ENCODE results near the gene MRPL38. TPM values are rescaled to one million over a fixed set of nuclear protein-coding genes. Genes with fewer than 3 reads are reported as not detected.
"Not testable (repeated sequence)": the region's sequence is repeated elsewhere in the genome, so short reads cannot be mapped to it uniquely, and the experiment has no call there.

MRPL38 gene
- polyA plus RNA-seq, 1 of the 3 experiments (the other 2 are of a cell fraction), result 93.9 TPM

DNA sequence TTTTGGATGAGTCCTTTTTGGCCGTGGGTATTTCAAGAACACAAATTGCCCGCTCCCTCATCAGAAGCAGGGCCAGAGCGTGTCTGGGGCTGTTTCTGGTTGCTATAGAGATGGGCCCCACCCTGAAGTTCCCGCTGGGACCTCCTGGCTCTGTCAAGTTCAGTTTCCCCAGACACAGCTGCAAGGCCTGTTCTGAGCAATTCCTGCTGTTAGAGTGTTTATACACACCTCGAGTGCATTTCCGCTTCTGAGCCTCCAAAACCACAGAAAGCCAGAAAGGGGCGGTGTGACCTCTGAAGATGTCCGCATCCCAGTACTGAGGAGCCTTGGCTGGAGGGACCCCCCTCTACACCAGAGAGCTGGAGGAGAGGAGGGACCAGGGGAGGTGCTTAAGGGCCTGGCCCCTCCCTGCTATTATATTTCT lies 40.2 kb downstream of the MRPL38 start (continued):
- no peak for TF ChIP-seq MXI1 (IDR thresholded peaks at IDR 0.05; ENCODE audit: low read depth, low read length)
- TF ChIP-seq GABPA (IDR thresholded peaks at IDR 0.05; ENCODE audit: low read depth), result no peak
- TF ChIP-seq CHD2 (IDR thresholded peaks at IDR 0.05; ENCODE audit: low read length, partially characterized antibody), result no peak
- no peak for TF ChIP-seq YY1 (IDR thresholded peaks at IDR 0.05; ENCODE audit: low read depth)

DNA sequence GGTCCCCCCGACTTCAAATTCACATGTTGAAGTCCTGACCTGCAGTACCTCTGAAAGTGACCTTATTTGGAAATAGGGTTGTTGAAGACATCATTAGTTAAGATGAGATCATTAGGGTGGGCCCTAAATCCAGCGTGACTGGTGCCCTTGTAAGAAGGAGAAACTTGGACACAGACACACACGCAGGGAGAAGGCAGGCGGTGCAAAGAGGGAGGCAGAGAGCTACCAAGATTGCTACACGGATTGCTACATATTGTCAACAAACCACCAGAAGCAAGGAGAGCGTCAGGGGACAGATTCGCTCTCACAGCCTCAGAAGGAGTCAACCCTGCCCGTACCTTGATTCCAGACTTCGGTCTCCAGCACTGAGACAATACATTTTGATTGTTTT lies 42.8 kb downstream of the MRPL38 start:
- Histone ChIP-seq H3K4me1 (ENCODE audit: control insufficient read depth in 1 of 2, insufficient read depth in 2 of 2, low read depth in 1 of 2, low read length in 1 of 2) (no peaks in the 10 kb centered on the region), H3K79me2 (ENCODE audit: insufficient read depth) (no peaks in the 10 kb centered on the region), H3K9me2 (no peaks in the 10 kb centered on the region), H3F3A (replicated peaks; ENCODE audit: insufficient read depth) (peaks cover 6% of the 10 kb centered on the region), H4K20me1 (ENCODE audit: insufficient read depth) (no peaks in the 10 kb centered on the region), H3K9me3 (no peaks in the 10 kb centered on the region), H3K27me3 (ENCODE audit: insufficient read depth) (no peaks in the 10 kb centered on the region), H3K4me2 (no peak overlapping the region), H3K4me3 (ENCODE audit: low read depth in 2 of 2, low read length in 1 of 2) (no peak overlapping the region), H3K9ac (no peak overlapping the region), H2AFZ (ENCODE audit: low read depth) (no peak overlapping the region), H3K36me3 (replicated peaks in 1 of 2; ENCODE audit: control insufficient read depth in 1 of 2, insufficient read depth in 2 of 2, low read length in 1 of 2) (no peaks in the 10 kb centered on the region), H3K27ac (ENCODE audit: low read depth in 2 of 2, low read length in 1 of 2) (no peak overlapping the region)
- ChIA-PET POLR2A (interaction anchor here (0.8 kb wide), 1 partner anchor 18 kb away, joined by 3 read pairs; the partner anchor contains the start of gene UNC13D), CTCF (interaction anchor here (0.7 to 4.5 kb wide), 22 partner anchors 10 to 337 kb away, joined by 3 to 60 read pairs (median 5); partner anchors contain the start of genes TRIM47, TRIM65, UNC13D and UNK)
- WGBS (ENCODE audit: low lambda C conversion rate), result 85% methylated on average over 9 of the region's 9 CpGs
- TF ChIP-seq YY1 (IDR thresholded peaks at IDR 0.05; ENCODE audit: low read depth) (no peak), CTCF (IDR thresholded peaks at IDR 0.05) (no peak), RXRA (IDR thresholded peaks at IDR 0.05; ENCODE audit: borderline replicate concordance, low read depth) (no peak), EZH2phosphoT487 (IDR thresholded peaks at IDR 0.05; ENCODE audit: borderline replicate concordance, low read depth) (no peak)
- DNase-seq, result no peak

DNA sequence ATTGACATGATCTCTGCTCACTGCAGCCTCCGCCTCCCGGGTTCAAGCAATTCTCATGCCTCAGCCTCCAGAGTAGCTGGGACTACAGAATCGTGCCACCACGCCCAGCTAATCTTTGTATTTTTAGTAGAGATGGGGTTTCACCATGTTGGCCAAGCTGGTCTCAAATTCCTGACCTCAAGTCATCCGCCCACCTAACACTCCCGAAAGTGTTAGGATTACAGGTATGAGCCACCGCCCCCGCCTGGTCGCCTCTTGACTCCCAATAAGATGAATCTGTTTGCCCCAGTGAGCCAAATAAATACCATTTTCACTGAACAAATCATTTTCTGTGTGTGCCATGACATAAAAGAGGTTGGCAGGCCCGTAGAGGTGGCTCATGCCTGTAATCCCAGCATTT lies 45.3 kb downstream of the MRPL38 start:
- H3K27me3 ChIP-seq (ENCODE audit: insufficient read depth); H3K4me2 ChIP-seq; H3K9me3 ChIP-seq; POLR2A ChIA-PET; DNase-seq; H4K20me1 ChIP-seq (ENCODE audit: insufficient read depth); H3K4me1 ChIP-seq (ENCODE audit: control insufficient read depth in 1 of 2, insufficient read depth in 2 of 2, low read depth in 1 of 2, low read length in 1 of 2); H3K79me2 ChIP-seq (ENCODE audit: insufficient read depth); H3K9me2 ChIP-seq; H3K27ac ChIP-seq (ENCODE audit: low read depth in 2 of 2, low read length in 1 of 2); H2AFZ ChIP-seq (ENCODE audit: low read depth); H3K9ac ChIP-seq; H3K4me3 ChIP-seq (ENCODE audit: low read depth in 2 of 2, low read length in 1 of 2); H3K36me3 ChIP-seq (replicated peaks in 1 of 2; ENCODE audit: control insufficient read depth in 1 of 2, insufficient read depth in 2 of 2, low read length in 1 of 2): not testable (repeated sequence)
- H3F3A ChIP-seq (replicated peaks; ENCODE audit: insufficient read depth), result peaks cover 10% of the 10 kb centered on the region
- CTCF ChIA-PET, result interaction anchor here (1.4 to 6.9 kb wide), 6 partner anchors 8 to 76 kb away, joined by 3 to 79 read pairs (median 36); partner anchors contain the start of genes TRIM65 and UNC13D
- WGBS (ENCODE audit: low lambda C conversion rate), result 85% methylated on average over 10 of the region's 10 CpGs
